ENCODE results near the gene SH2D7.

DNA sequence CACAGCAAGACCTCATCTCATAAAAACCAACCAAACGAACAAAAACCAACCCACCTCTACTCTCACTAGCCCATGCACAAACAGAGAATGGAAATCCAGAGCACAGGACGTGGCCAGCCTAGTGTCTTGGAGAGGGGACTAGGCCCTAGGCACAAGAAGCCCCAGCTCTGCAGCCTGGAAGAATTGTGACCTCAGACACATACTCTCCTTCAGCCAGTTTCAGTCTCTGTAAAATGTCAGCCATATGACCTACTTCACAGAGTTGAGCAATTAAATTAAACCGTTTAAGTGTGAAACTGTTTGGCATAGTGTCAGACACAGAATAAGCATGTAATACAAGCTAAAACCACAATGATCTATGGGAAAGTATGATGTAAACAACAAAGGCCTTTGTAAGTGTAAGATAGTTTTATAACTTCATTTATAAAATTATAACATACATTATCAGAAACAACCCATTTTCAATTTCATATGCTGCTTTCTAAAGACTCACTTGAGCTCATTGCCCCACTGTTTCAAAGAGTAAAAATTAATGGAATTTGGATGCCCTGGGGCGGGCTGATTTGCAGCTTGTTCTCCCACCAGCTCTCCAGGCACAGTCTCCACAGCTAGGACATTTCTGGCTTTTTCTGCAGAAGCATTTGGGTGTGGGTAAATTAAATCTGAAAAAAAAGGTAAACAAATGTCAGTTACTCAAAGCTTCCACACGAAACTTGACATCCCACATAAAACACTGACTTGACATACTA is 47.8 kb upstream of the SH2D7 start:
- TF ChIP-seq, protein P1, sequence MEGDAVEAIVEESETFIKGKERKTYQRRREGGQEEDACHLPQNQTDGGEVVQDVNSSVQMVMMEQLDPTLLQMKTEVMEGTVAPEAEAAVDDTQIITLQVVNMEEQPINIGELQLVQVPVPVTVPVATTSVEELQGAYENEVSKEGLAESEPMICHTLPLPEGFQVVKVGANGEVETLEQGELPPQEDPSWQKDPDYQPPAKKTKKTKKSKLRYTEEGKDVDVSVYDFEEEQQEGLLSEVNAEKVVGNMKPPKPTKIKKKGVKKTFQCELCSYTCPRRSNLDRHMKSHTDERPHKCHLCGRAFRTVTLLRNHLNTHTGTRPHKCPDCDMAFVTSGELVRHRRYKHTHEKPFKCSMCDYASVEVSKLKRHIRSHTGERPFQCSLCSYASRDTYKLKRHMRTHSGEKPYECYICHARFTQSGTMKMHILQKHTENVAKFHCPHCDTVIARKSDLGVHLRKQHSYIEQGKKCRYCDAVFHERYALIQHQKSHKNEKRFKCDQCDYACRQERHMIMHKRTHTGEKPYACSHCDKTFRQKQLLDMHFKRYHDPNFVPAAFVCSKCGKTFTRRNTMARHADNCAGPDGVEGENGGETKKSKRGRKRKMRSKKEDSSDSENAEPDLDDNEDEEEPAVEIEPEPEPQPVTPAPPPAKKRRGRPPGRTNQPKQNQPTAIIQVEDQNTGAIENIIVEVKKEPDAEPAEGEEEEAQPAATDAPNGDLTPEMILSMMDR (IDR thresholded peaks at IDR 0.05), result no peak
- TF ChIP-seq POLR2A (IDR thresholded peaks at IDR 0.05), result no peak
